ENCODE measurements around the gene EBF4. TPM values are rescaled to one million over a fixed set of nuclear protein-coding genes. Genes with fewer than 3 reads are reported as not detected.
A peak's percentile ranks its signal among the peaks of the same experiment; 100 is the strongest.
"Not testable (repeated sequence)": the region's sequence is repeated elsewhere in the genome, so short reads cannot be mapped to it uniquely, and the experiment has no call there.

EBF4 gene
- total RNA-seq, 1 donor from 2014 or later: 2.4 TPM

- DNase-seq: no peak
Measured at GRCh38 chr20:2757969-2758368, 65.4 kb downstream of the EBF4 start.

DNA sequence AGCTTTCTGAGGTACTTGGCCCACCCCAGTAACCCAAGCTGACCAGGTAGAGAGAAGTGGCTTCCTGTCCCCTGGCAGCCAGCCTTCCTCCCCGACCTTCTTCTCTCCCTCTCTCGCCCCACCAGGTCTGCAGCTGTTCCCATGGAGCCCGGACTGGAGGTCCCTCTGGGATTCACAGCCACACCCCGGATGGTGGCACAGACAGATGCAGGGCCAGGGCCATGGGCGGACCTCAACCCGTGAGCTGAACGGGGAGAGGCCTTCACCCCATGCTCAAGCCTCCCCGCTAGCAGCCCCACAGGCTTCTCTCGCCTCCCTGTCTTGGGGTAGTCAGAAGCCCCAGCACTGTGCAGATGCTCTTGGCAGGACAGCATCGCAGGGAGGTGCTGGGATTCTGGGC is 66.6 kb downstream of the EBF4 start:
- DNase-seq: no peak

GRCh38 chr20:2759603-2760296 is 67.2 kb downstream of the EBF4 start:
- no peak for DNase-seq

DNA sequence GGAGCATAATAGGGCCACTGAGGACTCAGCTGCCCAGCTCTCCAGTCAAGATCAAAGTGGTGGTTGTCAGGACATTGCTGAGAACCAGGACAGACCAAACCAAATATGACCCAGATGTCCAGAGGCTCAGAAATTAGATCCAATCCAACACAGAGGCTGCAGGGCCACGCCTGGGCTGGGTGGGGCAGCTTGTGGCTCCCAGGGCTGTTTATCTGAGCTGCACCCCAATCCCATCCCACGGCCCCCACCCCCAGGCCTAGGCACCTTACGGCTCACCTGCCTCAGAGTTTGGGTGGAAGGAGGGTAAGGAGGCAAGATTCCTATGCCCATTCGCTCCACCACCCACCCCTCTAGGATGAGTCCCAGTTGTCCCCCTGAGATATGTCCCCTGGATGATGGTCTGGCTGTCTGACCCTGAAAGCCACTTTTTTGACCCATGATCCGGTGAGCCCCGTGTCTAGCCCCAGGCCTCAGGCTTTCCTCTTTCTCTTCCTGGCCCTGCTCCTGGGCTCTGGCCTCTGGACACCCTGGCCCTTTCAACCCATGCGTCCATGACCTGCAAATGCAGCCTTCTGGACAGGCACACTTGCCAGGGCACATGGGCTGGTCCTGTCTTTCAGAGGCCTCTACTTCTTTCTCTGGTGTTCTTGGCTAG is 67.8 kb downstream of the EBF4 start:
- DNase-seq: no peak

DNA sequence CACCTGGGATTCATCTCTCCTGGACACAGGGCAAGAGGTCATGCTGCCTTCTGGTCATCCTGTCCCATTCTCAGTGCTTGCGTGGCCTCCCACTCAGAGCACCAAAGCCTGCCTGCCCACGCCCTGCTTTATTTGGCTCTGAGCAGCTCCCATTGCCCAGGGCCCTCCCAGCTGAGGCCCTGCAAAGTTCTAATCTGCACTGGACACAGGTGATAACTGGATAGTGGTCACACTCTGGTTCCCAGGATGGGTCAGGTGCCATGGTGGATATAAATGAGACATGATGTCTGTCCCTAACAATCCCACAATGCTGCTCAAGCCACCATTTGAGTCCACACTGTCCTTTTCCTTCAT is 68.3 kb downstream of the EBF4 start:
- DNase-seq: no peak

DNA sequence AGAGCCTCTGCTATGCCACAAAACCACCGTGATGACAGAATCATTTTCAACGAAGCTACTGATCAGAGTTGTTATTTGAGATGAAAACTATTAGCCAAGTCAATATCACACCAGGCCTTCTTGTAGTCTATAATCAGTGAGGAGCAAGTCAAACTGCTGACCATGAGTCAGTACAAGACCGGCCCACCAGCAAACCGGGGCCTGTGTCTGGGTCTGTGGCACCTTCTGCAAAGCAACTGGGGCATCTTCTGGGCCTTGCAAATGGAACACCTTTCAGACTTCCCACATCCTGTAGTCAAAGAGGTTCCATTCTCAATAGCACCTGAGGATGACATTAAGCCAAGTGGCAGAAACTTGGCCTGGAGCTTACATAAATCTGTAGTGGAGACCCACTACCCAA is 69.3 kb downstream of the EBF4 start:
- DNase-seq: no peak

DNA sequence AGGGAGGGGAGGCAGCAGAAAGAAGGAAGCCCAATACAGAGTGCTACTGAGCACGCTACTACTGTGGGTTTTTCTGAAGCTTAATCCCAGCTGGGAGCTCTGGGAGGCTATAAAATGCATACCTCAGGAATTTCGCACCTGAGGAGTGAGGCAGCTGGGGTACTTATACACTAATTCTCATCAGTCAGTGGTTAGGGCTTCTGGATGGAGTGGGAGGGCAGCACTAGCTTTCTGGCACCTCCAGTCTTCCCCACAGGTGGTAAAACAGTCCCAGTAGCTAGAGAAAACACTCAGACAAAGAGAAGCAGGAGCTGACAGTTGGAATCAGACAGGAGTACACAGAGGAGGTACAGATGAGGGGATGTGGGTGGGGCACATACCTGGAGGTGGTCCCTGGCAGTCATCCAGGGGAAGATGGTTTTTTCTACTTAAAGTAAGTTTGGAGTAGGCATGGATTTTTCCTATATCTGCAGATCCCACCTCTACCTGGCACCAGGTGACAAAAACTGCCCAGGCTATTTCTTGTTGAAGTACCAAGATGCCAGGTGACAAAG is 70.1 kb downstream of the EBF4 start:
- no peak for DNase-seq

- no peak for DNase-seq
Measured at GRCh38 chr20:2763186-2763585, 70.6 kb downstream of the EBF4 start.

DNA sequence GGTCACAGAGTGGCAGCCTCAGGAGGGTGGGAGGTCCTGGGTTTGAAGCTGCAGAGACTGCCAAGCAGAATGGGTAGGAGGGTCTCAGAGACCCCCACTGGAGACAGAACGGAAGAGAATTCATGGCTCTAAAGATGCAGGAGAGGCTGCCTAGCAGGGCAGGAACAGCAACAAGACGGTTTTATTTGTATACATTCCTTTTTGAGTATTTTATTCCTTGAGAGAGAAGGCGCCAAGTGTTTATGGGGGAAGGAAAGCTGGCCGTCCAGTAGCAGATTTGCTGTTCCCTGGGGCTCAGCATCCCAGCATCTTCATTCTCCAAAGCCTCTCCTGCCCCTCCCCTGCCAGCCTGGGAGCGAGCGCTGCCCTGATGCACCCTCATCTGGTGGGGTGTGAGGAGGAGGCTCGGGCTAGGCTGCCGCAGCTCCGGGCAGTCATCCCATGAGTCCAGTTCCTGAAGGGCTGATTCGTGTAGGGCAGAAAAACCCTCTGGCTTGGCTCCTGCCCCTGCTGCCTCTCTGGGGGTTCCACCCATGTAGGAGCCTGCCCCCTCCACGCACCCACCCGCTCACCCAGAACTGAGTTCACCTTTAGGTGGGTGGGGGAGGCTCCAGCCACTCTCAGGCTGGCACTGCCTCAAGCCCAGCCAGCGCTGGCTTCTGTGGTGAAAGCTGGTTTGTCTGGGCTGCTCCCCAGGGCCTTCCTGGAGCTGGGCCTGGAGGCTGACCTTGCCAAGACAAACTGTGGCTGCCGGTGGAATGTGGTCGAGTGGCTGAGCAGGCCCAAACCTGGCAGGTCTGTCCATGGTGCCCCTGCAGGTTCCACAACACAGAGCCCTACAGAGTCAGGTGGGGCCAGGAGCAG is 75.4 kb downstream of the EBF4 start:
- peak; percentile 54 for DNase-seq

GRCh38 chr20:2768632-2769015 is 76.0 kb downstream of the EBF4 start:
- DNase-seq: peak; percentile 32

DNA sequence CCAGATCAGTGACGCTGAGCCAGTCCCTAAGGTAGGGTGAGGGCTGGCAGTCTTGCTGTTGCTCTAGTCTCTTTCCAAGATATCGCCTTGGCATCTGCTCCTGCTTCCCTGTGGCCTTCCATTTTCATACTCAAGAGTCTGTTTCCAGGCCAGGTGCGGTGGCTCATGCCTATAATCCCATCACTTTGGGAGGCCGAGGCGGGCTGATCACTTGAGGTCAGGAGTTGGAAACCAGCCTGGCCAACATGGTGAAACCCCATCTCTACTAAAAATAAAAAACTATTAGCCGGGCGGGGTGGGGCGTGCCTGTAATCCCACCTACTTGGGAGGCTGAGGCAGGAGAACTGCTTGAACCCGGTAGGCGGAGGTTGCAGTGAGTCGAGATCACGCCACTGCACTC is 77.5 kb downstream of the EBF4 start:
- not testable (repeated sequence) for DNase-seq

- peak; percentile 83 for DNase-seq
Measured at GRCh38 chr20:2771631-2772080, 79.1 kb downstream of the EBF4 start.

- DNase-seq: no peak
Measured at GRCh38 chr20:2773812-2774211, 81.2 kb downstream of the EBF4 start.

DNA sequence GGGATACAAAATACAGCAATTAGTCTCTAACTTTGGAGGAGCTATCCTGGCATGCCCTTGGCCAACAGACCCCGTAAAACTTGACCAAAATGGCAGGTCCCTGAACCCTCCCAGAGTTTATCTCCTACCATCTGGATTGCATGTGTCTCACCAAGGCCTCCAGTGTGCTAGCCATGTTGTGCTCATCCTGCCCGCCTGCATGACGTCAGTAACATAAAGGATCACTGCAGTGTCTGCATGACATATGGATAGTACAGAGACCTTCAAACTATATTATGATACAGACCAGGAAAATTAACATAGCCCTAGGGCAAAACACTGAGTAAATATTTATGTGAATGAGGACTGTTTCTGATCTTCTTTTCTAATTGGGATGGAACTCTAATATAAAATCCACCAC is 82.6 kb downstream of the EBF4 start:
- no peak for DNase-seq

DNA sequence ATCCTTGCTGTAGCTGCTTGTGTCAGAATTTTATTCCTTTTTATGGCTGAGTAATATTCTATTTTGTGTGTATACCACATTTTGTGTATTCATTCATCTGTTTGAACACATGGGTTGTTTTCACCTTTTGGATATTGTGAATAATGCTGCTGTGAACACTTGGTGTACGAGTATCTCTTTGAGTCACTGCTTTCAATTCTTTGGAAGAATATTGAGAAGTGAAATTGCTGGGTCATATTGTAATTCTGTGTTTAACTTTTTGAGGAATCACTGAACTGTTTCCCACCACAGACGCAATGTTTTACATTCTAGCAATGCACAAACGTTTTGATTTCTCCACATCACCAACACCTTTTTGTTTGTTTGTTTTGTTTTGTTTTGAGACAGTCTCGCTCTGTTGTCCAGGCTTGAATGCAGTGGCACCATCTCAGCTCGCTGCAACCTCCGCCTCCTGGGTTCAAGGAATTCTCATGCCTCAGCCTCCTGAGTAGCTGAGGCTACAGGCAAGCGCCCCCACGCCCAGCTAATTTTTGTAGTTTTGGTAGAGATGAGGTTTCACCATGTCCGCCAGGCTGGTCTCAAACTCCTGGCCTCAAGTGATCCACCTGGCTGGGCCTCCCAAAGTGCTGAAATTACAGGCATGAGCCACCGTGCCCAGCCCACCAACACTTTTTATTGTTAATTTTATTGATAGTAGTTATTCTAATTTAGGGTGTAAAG is 86.2 kb downstream of the EBF4 start:
- no peak for DNase-seq

DNA sequence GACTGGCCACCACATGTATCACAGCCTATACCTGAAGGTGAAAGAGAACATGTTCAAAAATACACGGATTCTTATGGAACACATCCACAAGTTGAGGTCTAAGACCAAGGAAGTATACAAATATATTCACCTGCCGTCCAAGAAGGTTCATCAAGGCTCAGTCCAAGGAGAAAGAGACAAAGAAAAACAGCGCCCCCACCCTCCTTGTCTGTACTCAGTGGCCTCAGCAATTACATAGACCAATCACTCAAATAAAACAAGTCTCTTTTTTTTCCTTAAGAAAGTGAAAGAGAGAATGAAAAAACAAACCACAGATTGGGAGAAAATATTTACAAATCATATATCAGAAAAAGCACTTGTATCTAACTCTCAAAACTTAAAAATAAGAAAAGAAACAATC is 88.4 kb downstream of the EBF4 start:
- DNase-seq: no peak

- no peak for DNase-seq
Measured at GRCh38 chr20:2783908-2784566, 91.5 kb downstream of the EBF4 start.

DNA sequence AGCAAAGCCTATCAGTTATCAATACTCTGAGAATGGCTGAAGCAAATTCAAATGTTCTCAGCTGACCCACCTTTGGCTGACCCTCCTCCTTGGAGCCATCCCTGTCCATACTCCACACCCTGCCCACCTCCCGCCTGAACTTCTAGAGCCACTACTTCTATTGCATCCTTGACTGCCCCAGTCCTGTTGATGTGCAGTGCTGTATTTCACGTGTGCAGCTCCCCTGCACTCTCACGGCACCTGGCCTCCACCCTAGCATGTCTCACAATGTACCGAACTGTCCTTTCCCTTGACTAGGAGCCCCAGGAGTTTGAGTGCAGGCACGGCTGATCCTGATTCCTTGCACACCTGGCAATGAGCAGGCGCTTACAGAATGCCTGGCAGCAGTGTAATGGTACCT is 100.9 kb downstream of the EBF4 start:
- no peak for DNase-seq

DNA sequence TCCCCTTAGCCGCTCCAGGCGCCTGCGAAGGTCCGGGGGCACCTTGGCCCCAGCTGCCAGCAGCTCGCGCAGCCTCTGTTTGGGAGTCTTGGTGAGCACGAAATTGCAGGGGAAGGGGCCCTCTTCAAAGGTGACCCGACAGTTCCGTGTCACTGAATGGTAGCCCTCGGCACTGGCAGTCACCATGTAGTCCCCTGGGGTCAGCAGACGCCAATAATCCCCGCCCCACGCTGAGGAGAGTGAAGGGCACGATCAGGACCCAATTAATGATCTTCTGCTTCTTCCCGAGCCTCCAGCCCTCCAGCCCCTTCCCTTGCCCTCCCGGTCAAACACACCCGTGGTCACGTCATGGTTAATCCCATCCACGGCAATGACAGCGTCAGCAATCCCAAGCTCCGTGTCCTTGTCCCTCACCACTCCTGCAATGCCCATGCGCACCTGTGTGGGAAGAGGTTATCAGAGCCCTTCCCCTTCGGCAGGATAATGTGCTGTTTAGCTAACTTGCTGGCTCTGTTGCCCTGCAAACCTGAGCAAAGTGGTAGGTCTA is 101.7 kb downstream of the EBF4 start:
- DNase-seq: no peak

DNA sequence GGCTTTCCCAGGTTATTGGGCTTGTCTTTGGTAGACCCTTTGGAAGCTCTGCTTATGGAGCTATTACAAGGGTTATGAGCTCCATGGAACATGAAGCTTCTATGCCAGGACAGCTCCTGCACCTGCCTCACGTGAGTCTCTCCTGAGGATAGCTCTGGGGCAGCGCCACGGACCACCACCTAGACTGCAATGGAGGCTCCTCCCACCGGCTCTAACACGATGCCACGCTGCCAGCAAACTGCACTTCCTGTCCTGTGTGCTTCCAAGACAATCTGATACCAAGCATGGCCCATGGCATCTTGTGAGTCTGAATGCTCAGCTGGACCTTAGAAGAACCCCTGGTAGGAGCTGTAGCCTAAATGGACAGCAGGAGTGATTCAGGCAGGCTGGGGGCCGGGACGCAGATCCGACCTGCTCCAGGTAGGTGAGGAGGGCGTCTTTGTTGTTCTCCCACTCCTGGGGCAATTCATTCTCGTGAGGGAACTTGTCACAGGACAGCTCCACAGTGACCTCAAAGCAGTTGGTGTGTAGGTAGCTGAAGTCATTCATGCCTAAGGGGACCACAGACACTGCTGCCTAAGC is 102.4 kb downstream of the EBF4 start:
- DNase-seq: no peak

DNA sequence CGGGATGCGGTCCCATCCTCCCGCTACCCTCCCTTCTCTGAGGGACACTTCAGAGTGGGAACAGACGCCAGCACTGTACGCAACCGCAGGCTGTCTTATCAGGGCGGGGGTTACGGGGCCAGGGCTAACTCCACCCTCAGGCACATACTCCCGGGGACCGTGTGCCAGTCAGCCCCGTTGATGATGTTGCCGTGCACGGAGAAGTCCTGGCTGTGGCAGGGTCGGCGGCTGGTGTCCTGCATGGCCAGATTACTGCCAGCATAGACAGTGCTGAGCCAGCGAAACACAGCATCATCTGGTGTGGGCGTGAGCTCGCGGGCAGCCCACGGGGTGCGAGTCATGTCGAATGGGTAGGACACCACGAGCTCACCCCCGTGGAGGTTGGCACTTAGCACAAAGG is 102.9 kb downstream of the EBF4 start:
- no peak for DNase-seq
